ENCODE results near the gene ASZ1.
"Not testable (repeated sequence)": the region's sequence is repeated elsewhere in the genome, so short reads cannot be mapped to it uniquely, and the experiment has no call there.

Gene ASZ1

DNA sequence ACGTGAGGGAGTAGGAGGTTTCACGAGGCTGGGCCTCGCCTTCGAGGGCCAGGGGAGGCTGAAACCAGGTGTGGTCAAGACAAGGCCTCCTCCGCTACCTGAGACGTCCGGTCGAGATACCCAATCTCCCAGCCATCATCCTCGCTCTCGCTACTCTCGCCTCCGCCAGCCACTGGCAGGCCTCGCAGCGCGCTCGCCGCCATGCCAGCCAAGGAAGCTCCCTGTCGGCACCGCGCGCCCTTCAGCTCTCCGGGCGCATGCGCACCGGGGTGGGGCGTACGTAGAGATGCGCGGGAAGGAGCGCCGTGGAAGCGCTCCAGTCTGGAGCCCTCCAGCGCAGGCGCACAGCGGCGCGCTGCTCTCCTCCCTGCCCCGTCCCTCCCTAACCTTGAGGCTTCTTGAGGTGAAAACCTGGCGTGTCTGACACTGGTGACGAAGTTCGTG is at the start of gene ASZ1:
ASZ1 (minus strand) TSS at position 236 of the 444 bp plus-strand sequence; CDS start at position 203, 33 bp downstream.
- DNase-seq: no peak

- no peak for DNase-seq
Measured at GRCh38 chr7:117476557-117477215, 49.4 kb upstream of the ASZ1 start.

DNA sequence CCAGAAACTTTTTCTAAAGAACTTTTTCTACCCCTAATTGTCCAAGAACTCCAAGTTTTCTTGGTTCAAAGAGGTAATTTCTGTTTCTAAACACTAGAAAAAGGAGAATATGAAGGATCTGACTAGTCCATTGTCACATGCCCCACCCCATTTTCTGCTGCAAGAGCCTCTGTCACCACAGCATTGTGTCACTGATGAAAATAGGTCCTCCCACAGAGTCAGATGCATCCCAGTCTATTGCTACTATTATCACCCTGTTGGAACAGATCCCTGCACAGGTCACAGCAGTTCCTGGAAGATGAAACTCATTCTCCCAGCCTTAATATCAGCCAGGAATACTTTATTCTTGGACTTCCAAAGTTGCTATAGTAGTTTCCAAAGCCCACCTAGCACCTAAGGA is 45.0 kb upstream of the ASZ1 start:
- no peak for DNase-seq

GRCh38 chr7:117470777-117471176 is 43.5 kb upstream of the ASZ1 start:
- DNase-seq: no peak

DNA sequence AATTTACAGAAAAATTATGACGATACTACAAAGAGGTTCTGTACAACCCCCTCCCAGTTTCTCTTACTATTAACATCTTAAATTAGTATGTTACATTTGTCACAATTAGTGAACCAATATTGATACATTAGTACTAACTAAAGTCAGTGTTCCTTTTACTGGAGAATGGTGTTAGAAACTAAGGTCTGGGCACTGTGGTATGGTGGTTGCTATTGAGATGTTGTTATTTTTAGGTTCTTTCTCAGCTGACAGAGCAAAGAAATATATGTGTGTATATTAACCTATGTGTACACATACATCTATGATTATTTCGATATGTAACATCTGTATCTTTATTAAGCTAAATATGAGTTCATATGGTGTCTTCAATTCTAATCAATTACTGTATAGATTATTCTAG is 40.9 kb upstream of the ASZ1 start:
- DNase-seq: no peak

DNA sequence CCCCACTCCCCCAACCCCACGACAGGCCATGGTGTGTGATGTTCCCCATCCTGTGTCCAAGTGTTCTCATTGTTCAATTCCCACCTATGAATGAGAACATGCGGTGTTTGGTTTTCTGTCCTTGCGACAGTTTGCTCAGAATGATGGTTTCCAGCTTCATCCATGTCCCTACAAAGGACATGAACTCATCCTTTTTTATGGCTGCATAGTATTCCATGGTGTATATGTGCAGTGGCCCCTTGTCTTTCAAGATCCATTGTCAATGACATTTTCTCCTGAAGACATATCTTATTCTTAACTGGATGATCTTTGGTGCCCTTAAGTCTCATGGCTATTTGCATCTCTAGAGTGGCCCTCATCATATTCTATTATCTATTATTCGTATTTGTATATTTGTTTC is 33.5 kb upstream of the ASZ1 start:
- DNase-seq: not testable (repeated sequence)

DNA sequence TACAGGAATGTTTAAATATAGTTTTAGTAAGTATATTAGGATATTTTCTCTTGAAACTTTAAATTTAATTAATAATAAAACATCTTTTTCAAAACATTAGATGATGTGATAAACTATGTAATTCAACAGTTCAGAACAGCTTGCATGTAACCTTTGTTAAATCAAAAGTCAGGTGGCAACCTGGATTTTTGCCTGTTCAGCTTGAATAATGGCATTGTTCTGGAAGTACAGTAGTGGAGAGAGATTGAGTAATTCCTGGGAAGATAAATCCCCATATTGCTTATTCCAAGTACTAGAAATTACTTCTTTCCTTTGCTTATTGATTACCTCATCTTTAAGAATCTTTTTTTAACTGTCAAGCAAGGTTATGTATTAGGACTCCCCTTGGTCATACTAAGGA is 32.4 kb upstream of the ASZ1 start:
- DNase-seq: no peak

GRCh38 chr7:117458977-117459583 is 31.8 kb upstream of the ASZ1 start:
- DNase-seq: no peak

DNA sequence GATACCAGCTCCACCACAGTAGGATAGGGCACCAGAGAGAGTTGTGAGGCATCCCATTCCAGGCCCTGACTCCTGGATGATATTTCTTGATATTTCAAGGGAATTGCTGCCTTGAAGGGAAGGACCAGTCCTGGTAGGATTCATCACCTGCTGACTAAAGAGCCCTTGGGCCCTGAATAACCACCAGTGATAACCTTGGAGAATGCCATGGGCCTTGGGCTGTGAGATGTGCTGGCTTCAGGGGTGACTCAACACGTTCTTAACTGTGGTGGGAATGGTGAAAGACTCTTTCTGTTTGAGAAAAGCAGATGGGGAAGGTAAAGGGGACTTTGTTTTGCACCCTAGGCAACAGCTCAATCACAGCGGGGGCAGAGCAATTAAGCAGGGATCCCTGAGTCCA is 21.4 kb upstream of the ASZ1 start:
- DNase-seq: no peak

- DNase-seq: no peak
Measured at GRCh38 chr7:117446220-117446815, 19.0 kb upstream of the ASZ1 start.

DNA sequence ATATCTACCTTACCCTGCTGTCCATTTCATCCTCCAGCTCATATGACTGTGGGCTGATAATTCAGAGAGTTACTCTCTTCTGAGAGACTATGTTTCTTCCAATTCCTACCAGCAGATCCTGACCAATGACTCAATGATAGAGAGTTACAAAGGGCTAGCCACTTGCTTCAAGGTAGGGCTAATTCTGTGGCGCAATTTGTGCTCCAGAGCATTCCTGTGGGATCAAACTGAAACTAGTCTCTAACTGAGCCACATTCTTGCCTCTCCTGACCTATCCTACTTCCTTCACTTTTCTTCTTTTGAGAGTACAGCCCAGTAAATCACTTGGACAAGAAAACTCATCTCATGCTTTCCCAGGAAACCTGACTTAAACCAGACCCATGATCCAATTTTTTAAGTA is 17.9 kb upstream of the ASZ1 start:
- no peak for DNase-seq

- DNase-seq: no peak
Measured at GRCh38 chr7:117444646-117445045, 17.4 kb upstream of the ASZ1 start.

DNA sequence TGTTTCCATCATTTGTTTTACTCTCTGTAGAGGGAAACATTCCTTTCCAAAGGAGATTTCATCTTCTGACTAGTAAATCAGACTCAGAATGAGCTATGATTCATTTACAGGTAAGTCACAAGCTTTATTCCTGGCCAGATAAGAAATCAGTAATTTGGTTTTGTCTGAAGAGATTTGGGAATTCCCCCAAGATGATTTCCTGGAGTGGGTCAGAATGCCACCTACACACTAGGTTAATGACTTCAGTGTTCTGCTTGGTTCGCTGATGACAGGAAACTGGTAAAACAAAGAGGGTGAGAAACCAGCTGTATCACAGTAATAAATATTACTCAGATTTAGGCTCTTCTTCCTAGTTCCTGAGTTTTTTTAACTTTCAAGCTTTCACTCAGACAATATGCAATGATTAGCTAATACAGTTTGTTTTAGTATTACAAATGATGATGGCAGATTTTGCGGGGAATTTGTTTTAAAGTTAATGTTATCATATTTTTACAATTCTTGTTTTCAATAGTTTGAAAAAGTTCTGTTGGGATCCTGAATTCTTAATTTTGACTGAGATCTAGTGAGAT is 8.3 kb upstream of the ASZ1 start:
- no peak for DNase-seq

GRCh38 chr7:117424090-117424829 is 3.0 kb downstream of the ASZ1 start:
- no peak for DNase-seq

DNA sequence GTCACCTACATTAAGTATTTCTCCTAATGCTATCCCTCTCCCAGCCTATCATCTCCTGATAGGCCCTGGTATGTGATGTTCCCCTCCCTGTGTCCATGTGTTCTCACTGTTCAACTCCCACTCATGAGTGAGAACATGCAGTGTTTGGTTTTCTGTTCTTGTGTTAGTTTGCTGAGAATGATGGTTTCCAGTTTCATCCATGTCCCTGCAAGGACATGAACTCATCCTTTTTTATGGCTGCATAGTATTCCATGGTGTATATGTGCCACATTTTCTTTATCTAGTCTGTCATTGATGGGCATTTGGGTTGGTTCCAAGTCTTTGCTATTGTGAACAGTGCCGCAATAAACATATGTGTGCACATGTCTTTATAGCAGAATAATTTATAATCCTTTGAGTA is 12.7 kb downstream of the ASZ1 start:
- not testable (repeated sequence) for DNase-seq

GRCh38 chr7:117412946-117413559 is 14.2 kb downstream of the ASZ1 start:
- no peak for DNase-seq

- DNase-seq: no peak
Measured at GRCh38 chr7:117412390-117412789, 14.9 kb downstream of the ASZ1 start.

DNA sequence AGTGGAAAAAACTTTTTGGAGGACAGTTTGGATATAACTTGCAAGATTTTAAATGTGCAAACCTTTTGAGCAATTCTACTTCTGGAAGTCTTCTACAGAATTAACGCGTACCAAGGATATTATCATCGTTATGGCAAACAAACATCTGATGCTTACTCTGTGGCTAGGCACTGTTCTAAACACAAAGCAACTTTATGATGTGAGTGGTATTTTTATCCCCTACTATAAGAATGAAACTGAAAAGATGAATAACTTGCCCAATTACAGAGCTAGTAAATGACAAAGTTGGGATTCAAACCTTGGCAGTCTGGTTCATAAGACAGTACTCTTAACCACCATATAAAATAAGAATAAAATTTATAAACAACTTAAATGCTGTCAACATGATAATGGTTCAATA is 15.8 kb downstream of the ASZ1 start:
- DNase-seq: no peak

- DNase-seq: no peak
Measured at GRCh38 chr7:117408831-117409230, 18.5 kb downstream of the ASZ1 start.

DNA sequence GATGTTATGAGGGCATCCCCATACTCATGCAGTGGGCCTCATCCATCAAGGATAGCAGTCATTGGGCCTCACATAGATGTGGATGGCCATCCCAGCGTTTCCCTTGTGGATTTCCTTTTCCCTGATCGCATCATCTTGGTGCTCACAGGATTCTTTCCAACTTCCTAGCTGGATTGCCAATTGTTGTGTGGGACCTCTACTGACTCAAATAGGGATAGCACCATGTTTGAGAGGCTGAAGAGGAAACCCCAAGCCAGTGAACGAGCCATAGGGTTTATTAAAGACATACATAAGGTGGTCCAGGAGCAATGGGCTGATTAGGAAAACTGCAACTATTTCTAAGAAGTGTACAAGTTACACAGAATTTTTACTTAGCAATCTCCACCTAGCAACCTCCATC is 21.8 kb downstream of the ASZ1 start:
- no peak for DNase-seq

DNA sequence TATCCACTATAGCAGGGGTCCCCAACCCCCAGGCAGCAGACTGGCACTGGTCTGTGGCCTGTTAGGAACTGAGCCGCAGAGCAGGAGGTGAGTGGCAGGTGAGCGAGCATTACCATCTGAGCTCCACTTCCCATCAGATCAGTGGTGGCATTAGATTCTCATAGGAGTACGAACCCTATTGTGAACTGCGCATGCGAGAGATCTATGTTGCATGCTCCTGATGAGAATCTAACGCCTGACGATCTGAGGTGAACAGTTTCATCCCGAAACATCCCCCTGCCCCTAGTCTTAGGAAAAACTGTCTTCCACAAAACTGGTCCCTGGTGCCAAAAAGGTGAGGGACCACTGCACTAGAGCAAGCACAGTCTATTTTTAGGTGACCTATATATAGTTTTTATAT is 23.6 kb downstream of the ASZ1 start:
- DNase-seq: no peak

DNA sequence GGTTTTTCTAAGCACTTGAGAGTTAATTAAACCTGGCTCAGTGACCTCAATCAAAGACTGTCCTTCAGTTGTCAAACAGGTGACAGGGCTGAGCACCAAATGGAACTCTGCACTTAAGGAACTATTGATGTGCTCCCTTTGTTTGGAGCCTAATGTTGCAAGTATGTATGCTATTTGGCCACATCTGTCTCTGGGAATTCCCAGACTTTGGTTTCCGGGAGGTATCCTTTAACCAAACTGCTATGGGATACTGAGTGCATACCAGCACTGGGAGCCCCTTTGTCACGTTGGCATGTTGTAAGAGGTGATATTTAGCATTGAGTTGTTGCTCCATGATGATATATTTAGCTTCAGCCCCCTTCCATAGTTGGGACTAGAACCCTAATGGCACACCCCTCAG is 25.2 kb downstream of the ASZ1 start:
- DNase-seq: no peak
